ENCODE data around the gene ACTR3. TPM values are rescaled to one million over a fixed set of nuclear protein-coding genes. Genes with fewer than 3 reads are reported as not detected.

The ACTR3 gene
- total and polyA plus RNA-seq, 4 donors: 34.4 to 99.6 (median 51.8) TPM

- Histone ChIP-seq H3K36me3 (ENCODE audit: control insufficient read depth in 4 of 4, insufficient read depth in 3 of 4, low read depth in 1 of 4, low read length in 3 of 4) (peaks cover 0 to 1% (median 0%) of the 10 kb centered on the region in 4 donors), H3K4me1 (ENCODE audit: control insufficient read depth in 4 of 4, insufficient read depth in 4 of 4, low read length in 3 of 4) (no peaks in the 10 kb centered on the region), H3K27me3 (ENCODE audit: control insufficient read depth in 4 of 4, insufficient read depth in 4 of 4, low read length in 3 of 4) (no peaks in the 10 kb centered on the region), H3K27ac (ENCODE audit: low read depth in 1 of 2, low read length in 2 of 2) (no peak overlapping the region), H3K9ac (ENCODE audit: low read depth in 1 of 2, low read length in 2 of 2) (no peak overlapping the region), H3K9me3 (ENCODE audit: control insufficient read depth in 4 of 4, low read length in 3 of 4) (no peaks in the 10 kb centered on the region), H3K4me3 (ENCODE audit: low read depth in 1 of 3, low read length in 3 of 3) (no peak overlapping the region)
- WGBS: 75% methylated on average over 7 of the region's 7 CpGs
- DNase-seq (ENCODE audit: low spot score): no peak
- TF ChIP-seq EGR1 (IDR thresholded peaks at IDR 0.05; ENCODE audit: low read depth in 2 of 2) (no peak), FOXA2 (IDR thresholded peaks at IDR 0.05) (no peak), CTCF (IDR thresholded peaks at IDR 0.05; ENCODE audit: low read depth, low read length, missing input control) (no peak), HNF4A (conservative IDR thresholded peaks at IDR 0.05) (no peak), FOXA1 (IDR thresholded peaks at IDR 0.05) (no peak)
These were observed 95.9 kb downstream of the ACTR3 start for GRCh38 chr2:113985554-113986397.

GRCh38 chr2:113986762-113987290 is 96.9 kb downstream of the ACTR3 start:
- H3K27me3 ChIP-seq (ENCODE audit: control insufficient read depth in 4 of 4, insufficient read depth in 4 of 4, low read length in 3 of 4): no peaks in the 10 kb centered on the region
- no peaks in the 10 kb centered on the region for H3K9me3 ChIP-seq (ENCODE audit: control insufficient read depth in 4 of 4, low read length in 3 of 4)
- H3K27ac ChIP-seq (ENCODE audit: low read depth in 1 of 2, low read length in 2 of 2): no peak overlapping the region
- WGBS: 70% methylated on average over 4 of the region's 4 CpGs
- no peak overlapping the region for H3K4me3 ChIP-seq (ENCODE audit: low read depth in 1 of 3, low read length in 3 of 3)
- H3K36me3 ChIP-seq (ENCODE audit: control insufficient read depth in 4 of 4, insufficient read depth in 3 of 4, low read depth in 1 of 4, low read length in 3 of 4): peaks cover 0 to 1% (median 0%) of the 10 kb centered on the region in 4 donors
- H3K4me1 ChIP-seq (ENCODE audit: control insufficient read depth in 4 of 4, insufficient read depth in 4 of 4, low read length in 3 of 4): no peaks in the 10 kb centered on the region
- DNase-seq (ENCODE audit: low spot score): no peak
- TF ChIP-seq HNF4G (IDR thresholded peaks at IDR 0.05): no peak
- no peak for TF ChIP-seq REST (IDR thresholded peaks at IDR 0.05)
- TF ChIP-seq MAX (IDR thresholded peaks at IDR 0.05): no peak
- no peak for TF ChIP-seq GABPA (IDR thresholded peaks at IDR 0.05 in 1 of 2, conservative IDR thresholded peaks at IDR 0.05 in 1 of 2)
- no peak for TF ChIP-seq YY1 (IDR thresholded peaks at IDR 0.05)
- no peak for TF ChIP-seq ZBTB33 (IDR thresholded peaks at IDR 0.05)
- TF ChIP-seq NR2F2 (IDR thresholded peaks at IDR 0.05): no peak
- TF ChIP-seq SP1 (IDR thresholded peaks at IDR 0.05): no peak
- TF ChIP-seq HNF4A (conservative IDR thresholded peaks at IDR 0.05): no peak
- TF ChIP-seq RAD21 (IDR thresholded peaks at IDR 0.05): no peak
- TF ChIP-seq TAF1 (conservative IDR thresholded peaks at IDR 0.05): no peak
- no peak for TF ChIP-seq JUND (IDR thresholded peaks at IDR 0.05)
- TF ChIP-seq EGR1 (IDR thresholded peaks at IDR 0.05; ENCODE audit: low read depth in 2 of 2): no peak
- no peak for TF ChIP-seq FOXA2 (IDR thresholded peaks at IDR 0.05)
- no peak for TF ChIP-seq FOXA1 (IDR thresholded peaks at IDR 0.05)
- H3K9ac ChIP-seq (ENCODE audit: low read depth in 1 of 2, low read length in 2 of 2): no peak overlapping the region

Data from liver (tissue), 9 donors.